ENCODE data around the gene NDUFA12.

DNA sequence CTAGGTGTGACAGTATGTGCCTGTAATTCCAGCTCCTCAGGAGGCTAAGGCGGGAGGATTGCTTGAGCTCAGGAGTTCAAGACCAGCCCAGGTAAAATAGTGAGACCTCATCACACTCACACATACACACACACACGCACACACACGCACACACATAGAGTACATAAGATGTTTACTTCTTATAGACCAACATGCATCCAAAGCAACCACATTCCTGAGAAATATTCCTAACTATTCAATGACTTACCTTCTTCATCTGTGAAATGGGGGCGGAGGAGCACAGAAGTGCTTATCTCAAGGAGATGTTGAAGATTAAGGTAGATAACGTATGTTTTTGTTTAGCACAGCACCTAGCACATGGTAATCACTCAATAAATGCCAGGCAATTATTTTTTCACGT lies 6.4 kb downstream of the NDUFA12 start:
- TF ChIP-seq, protein P1, sequence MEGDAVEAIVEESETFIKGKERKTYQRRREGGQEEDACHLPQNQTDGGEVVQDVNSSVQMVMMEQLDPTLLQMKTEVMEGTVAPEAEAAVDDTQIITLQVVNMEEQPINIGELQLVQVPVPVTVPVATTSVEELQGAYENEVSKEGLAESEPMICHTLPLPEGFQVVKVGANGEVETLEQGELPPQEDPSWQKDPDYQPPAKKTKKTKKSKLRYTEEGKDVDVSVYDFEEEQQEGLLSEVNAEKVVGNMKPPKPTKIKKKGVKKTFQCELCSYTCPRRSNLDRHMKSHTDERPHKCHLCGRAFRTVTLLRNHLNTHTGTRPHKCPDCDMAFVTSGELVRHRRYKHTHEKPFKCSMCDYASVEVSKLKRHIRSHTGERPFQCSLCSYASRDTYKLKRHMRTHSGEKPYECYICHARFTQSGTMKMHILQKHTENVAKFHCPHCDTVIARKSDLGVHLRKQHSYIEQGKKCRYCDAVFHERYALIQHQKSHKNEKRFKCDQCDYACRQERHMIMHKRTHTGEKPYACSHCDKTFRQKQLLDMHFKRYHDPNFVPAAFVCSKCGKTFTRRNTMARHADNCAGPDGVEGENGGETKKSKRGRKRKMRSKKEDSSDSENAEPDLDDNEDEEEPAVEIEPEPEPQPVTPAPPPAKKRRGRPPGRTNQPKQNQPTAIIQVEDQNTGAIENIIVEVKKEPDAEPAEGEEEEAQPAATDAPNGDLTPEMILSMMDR (IDR thresholded peaks at IDR 0.05), result no peak
- TF ChIP-seq POLR2A (IDR thresholded peaks at IDR 0.05), result no peak
- TF ChIP-seq EP300 (IDR thresholded peaks at IDR 0.05), result no peak

Data from tibial nerve (tissue), 4 donors.